Myocyte (in vitro differentiated cells): ENCODE data around the gene KREMEN1. TPM values are rescaled to one million over a fixed set of nuclear protein-coding genes. Genes with fewer than 3 reads are reported as not detected.

ENCODE experiments used
- DNase-seq: peaks from one replicate; pipeline ENCODE4 v3.0.0-alpha.2; 2012; ENCODE audit warnings: low read depth
- total RNA-seq: library from RNA; depleted of rRNA; stranded (reverse); fragments of >200 nt; gene quantifications from 2 replicates; pipeline ENCODE4 v1.2.3, GENCODE V29; 2014

Gene KREMEN1
- total RNA-seq, 1 donor from 2014 or later: 84.1 TPM

- no peak for DNase-seq
Observed at GRCh38 chr22:29204455-29205183, 131.8 kb downstream of the KREMEN1 start.

GRCh38 chr22:29205252-29205593 is 132.4 kb downstream of the KREMEN1 start:
- no peak for DNase-seq

GRCh38 chr22:29205594-29206371 is 132.9 kb downstream of the KREMEN1 start, which contains the start of gene EMID1:
EMID1 (plus strand) TSS chr22:29205896; CDS start chr22:29206039, 143 bp downstream.
- DNase-seq: peak; percentile 16

GRCh38 chr22:29206372-29207242 is 133.8 kb downstream of the KREMEN1 start:
- DNase-seq: no peak

- DNase-seq: no peak
Observed at GRCh38 chr22:29207243-29207550, 134.4 kb downstream of the KREMEN1 start.

GRCh38 chr22:29207562-29208501 is 135.0 kb downstream of the KREMEN1 start:
- no peak for DNase-seq

GRCh38 chr22:29208502-29208862 is 135.6 kb downstream of the KREMEN1 start:
- DNase-seq: no peak

- no peak for DNase-seq
Observed at GRCh38 chr22:29208879-29209623, 136.2 kb downstream of the KREMEN1 start.

- no peak for DNase-seq
Observed at GRCh38 chr22:29209624-29209929, 136.7 kb downstream of the KREMEN1 start.

GRCh38 chr22:29211066-29211465 is 138.2 kb downstream of the KREMEN1 start:
- DNase-seq: no peak

GRCh38 chr22:29211466-29211865 is 138.6 kb downstream of the KREMEN1 start:
- no peak for DNase-seq

GRCh38 chr22:29212743-29213142 is 139.9 kb downstream of the KREMEN1 start:
- DNase-seq: no peak

- DNase-seq: no peak
Observed at GRCh38 chr22:29213493-29213892, 140.7 kb downstream of the KREMEN1 start.

- DNase-seq: no peak
Observed at GRCh38 chr22:29214232-29214631, 141.4 kb downstream of the KREMEN1 start.

GRCh38 chr22:29215012-29215860 is 142.4 kb downstream of the KREMEN1 start:
- no peak for DNase-seq

GRCh38 chr22:29216011-29216872 is 143.4 kb downstream of the KREMEN1 start:
- no peak for DNase-seq

- peak; percentile 56 for DNase-seq
Observed at GRCh38 chr22:29216873-29217666, 144.2 kb downstream of the KREMEN1 start.
